ENCODE data around the gene CLASP1.

DNA sequence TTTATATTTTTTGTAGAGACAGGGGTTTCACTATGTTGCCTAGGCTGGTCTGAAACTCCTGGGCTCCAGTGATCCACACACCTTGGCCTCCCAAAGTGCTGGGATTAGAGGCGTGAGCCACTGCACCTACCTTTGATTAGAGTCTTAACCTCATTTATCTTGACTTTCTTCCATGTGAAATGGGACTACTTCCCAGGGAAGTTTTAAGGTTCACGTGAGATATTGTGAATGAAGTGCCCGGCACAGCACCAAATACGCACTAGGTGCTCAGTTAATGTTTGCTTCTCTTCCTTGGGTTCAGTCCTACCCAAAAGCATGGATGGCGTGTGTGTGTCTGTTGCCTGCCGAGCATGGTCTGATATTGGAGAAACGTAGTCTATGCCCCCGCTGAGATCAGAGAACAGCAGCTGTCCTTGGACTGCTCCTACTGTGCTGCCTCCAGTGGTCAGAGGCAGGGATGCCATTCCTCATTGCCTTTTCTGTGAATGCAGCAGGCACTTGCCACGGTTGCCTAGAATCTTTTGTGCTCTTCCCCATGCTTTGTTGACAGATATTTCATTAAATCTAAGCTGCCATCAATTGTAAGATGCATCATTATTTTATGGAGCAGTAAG, 351.9 kb downstream of the CLASP1 start:
- TF ChIP-seq, protein P1, sequence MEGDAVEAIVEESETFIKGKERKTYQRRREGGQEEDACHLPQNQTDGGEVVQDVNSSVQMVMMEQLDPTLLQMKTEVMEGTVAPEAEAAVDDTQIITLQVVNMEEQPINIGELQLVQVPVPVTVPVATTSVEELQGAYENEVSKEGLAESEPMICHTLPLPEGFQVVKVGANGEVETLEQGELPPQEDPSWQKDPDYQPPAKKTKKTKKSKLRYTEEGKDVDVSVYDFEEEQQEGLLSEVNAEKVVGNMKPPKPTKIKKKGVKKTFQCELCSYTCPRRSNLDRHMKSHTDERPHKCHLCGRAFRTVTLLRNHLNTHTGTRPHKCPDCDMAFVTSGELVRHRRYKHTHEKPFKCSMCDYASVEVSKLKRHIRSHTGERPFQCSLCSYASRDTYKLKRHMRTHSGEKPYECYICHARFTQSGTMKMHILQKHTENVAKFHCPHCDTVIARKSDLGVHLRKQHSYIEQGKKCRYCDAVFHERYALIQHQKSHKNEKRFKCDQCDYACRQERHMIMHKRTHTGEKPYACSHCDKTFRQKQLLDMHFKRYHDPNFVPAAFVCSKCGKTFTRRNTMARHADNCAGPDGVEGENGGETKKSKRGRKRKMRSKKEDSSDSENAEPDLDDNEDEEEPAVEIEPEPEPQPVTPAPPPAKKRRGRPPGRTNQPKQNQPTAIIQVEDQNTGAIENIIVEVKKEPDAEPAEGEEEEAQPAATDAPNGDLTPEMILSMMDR (IDR thresholded peaks at IDR 0.05; ENCODE audit: control extremely low read depth in 1 of 3, insufficient read depth in 1 of 3, low read depth in 1 of 3, low read length in 3 of 3): peak; percentile 48 to 95 (median 95); a peak in 3 of 4 replicates
- TF ChIP-seq CBX8 (IDR thresholded peaks at IDR 0.05; ENCODE audit: borderline replicate concordance, low read depth, low read length): no peak
- TF ChIP-seq EZH2 (IDR thresholded peaks at IDR 0.05; ENCODE audit: low read depth, low read length, severe bottlenecking): no peak
- no peak for TF ChIP-seq TCF12 (IDR thresholded peaks at IDR 0.05; ENCODE audit: low read depth, low read length)
- TF ChIP-seq RFX5 (IDR thresholded peaks at IDR 0.05; ENCODE audit: borderline replicate concordance, low read depth, low read length): no peak
- no peak for TF ChIP-seq TAF1 (IDR thresholded peaks at IDR 0.05; ENCODE audit: low read depth, low read length)
- no peak for TF ChIP-seq POLR2AphosphoS5 (IDR thresholded peaks at IDR 0.05; ENCODE audit: low read depth, low read length)
- TF ChIP-seq, protein P2, sequence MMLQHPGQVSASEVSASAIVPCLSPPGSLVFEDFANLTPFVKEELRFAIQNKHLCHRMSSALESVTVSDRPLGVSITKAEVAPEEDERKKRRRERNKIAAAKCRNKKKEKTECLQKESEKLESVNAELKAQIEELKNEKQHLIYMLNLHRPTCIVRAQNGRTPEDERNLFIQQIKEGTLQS (IDR thresholded peaks at IDR 0.05; ENCODE audit: insufficient read depth, low read depth, low read length): no peak
- no peak for TF ChIP-seq POLR2A (IDR thresholded peaks at IDR 0.05; ENCODE audit: control extremely low read depth in 1 of 2, low read depth in 2 of 2, low read length in 2 of 2)
- TF ChIP-seq EP300 (IDR thresholded peaks at IDR 0.05; ENCODE audit: borderline replicate concordance in 1 of 2, low read depth in 2 of 2, low read length in 2 of 2): no peak
- TF ChIP-seq CEBPB (IDR thresholded peaks at IDR 0.05; ENCODE audit: low read depth, low read length): no peak
- no peak for TF ChIP-seq KDM1A (IDR thresholded peaks at IDR 0.05; ENCODE audit: borderline replicate concordance, low read length)
- no peak for TF ChIP-seq RNF2 (IDR thresholded peaks at IDR 0.05; ENCODE audit: borderline replicate concordance, low read depth, low read length, missing control alignments, poor library complexity, severe bottlenecking)

All from H1 (cell line).